HG03354 (cell line): ENCODE data around the gene MRPS18C.
"Not testable (repeated sequence)": the region's sequence is repeated elsewhere in the genome, so short reads cannot be mapped to it uniquely, and the experiment has no call there.

Experiments
- ATAC-seq: cut with Tn5 transposase; IDR thresholded peaks from one replicate; pipeline ENCODE4 v1.9.1; 2021; ENCODE audit warnings: mild to moderate bottlenecking; ENCODE audit not compliant: unreplicated experiment, poor library complexity, severe bottlenecking

The MRPS18C gene

GRCh38 chr4:83496085-83496917 lies 40.4 kb downstream of the MRPS18C start:
- ATAC-seq, result not testable (repeated sequence)

GRCh38 chr4:83498187-83498586 lies 42.3 kb downstream of the MRPS18C start:
- no peak for ATAC-seq

- ATAC-seq, result not testable (repeated sequence)
These were observed 45.8 kb downstream of the MRPS18C start for GRCh38 chr4:83501671-83502070.

GRCh38 chr4:83503974-83504373 lies 48.1 kb downstream of the MRPS18C start:
- ATAC-seq, result no peak

- ATAC-seq, result no peak
These were observed 48.6 kb downstream of the MRPS18C start for GRCh38 chr4:83504503-83504902.

- ATAC-seq, result no peak
These were observed 49.1 kb downstream of the MRPS18C start for GRCh38 chr4:83504996-83505395.

- ATAC-seq, result not testable (repeated sequence)
These were observed 53.3 kb downstream of the MRPS18C start for GRCh38 chr4:83509156-83509585.

- no peak for ATAC-seq
These were observed 54.6 kb downstream of the MRPS18C start for GRCh38 chr4:83510442-83510841.
